ENCODE results near the gene TPO. TPM values are rescaled to one million over a fixed set of nuclear protein-coding genes. Genes with fewer than 3 reads are reported as not detected.

The TPO gene
- not detected in 2 replicates for total RNA-seq

DNA sequence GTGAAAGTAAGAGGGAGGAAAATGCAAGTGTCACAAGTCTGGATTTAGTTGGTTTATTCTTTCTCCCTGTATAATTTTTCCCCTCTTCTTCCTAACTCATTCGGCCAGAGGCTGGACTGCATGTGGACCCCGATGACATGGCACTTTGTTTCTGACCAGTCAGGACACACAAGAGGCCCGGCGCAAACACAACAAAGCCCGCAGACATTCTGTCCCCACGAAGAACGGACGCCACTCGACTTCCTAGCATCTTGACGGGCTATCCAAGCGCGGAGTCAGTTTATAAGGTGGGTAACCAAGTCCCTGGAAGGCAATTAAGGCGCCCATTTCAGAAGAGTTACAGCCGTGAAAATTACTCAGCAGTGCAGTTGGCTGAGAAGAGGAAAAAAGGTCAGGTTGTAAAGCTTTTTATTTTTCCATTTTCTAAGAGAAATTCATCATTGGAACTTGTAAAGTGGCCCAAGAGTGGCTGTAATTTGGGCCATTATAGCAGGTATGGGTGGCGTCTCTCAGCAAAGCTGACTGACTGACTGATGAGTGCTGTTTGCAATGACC, at the start of gene TPO:
TPO (plus strand) TSS at position 308 of the 555 bp plus-strand sequence. CDS start 946 bp downstream, outside the sequence.

